Measurements from ENCODE around the gene FAM227B.

Gene FAM227B

DNA sequence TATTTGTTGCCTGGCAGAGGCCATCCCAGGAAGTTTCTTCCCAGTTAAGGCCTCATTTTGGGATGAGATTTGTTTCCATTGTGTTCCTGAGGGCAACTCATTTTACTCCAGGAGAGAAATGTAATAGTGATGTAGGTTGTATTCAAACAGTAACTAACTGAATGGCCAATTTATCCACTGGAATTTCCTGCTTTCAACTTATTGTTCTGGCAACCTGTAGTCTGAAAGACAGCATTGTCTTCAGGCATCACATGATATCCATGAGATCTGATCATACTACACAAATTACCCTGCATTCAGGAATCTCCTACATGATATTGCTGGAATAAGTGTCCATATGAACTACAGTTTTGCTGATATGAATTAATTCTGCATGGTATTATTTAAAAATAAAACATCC lies 277.1 kb downstream of the FAM227B start:
- Histone ChIP-seq H3K36me3 (no peaks in the 10 kb centered on the region), H3K4me1 (no peaks in the 10 kb centered on the region), H3K4me3 (ENCODE audit: low read depth, low read length) (no peak overlapping the region), H3K9me3 (no peaks in the 10 kb centered on the region), H3K27me3 (no peaks in the 10 kb centered on the region)
- no peak for DNase-seq
- TF ChIP-seq, protein P1, sequence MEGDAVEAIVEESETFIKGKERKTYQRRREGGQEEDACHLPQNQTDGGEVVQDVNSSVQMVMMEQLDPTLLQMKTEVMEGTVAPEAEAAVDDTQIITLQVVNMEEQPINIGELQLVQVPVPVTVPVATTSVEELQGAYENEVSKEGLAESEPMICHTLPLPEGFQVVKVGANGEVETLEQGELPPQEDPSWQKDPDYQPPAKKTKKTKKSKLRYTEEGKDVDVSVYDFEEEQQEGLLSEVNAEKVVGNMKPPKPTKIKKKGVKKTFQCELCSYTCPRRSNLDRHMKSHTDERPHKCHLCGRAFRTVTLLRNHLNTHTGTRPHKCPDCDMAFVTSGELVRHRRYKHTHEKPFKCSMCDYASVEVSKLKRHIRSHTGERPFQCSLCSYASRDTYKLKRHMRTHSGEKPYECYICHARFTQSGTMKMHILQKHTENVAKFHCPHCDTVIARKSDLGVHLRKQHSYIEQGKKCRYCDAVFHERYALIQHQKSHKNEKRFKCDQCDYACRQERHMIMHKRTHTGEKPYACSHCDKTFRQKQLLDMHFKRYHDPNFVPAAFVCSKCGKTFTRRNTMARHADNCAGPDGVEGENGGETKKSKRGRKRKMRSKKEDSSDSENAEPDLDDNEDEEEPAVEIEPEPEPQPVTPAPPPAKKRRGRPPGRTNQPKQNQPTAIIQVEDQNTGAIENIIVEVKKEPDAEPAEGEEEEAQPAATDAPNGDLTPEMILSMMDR (IDR thresholded peaks at IDR 0.05; ENCODE audit: low read depth, low read length), result no peak

DNA sequence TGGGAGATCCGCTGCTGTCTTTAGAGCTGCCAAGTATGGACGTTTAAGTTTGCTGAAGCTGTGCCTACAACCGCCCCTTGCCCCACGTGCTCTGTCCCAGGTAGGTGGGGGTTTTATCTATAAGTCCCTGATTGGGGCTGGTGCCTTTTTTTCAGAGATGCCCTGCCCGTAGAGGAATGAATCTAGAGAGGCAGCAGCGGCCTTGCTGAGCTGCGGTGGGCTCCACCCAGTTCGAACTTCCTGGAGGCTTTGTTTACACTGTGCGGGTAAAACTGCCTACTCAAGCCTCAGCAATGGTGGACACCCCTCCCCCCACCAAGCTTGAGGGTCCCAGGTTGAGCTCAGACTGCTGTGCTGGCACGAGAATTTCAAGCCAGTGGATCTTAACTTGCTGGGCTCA lies 281.0 kb downstream of the FAM227B start:
- Histone ChIP-seq H3K36me3 (no peaks in the 10 kb centered on the region), H3K4me3 (ENCODE audit: low read depth, low read length) (no peak overlapping the region), H3K4me1 (no peaks in the 10 kb centered on the region), H3K27me3 (no peaks in the 10 kb centered on the region), H3K9me3 (no peaks in the 10 kb centered on the region)
- no peak for DNase-seq
- TF ChIP-seq, protein P1 (IDR thresholded peaks at IDR 0.05; ENCODE audit: low read depth, low read length), result no peak

DNA sequence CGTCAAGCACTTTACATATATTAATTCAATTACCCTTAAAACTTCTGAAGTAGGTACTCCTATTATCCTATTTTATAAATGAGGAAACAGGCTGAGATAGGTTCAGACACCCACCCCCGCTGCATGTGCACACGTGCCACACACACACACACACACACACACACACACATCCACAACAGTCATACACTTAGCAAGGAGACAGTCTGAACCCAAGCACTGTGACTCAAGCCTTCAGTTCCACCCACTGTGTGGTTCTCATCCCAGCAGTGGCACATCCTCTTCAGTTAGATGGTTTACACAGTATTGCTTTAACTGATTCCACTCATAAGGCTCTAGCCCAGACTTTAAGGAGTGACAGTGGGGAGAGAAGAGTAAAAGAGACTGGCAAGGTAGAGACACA lies 288.7 kb downstream of the FAM227B start:
- Histone ChIP-seq H3K36me3 (no peaks in the 10 kb centered on the region), H3K4me3 (ENCODE audit: low read depth, low read length) (no peak overlapping the region), H3K4me1 (no peaks in the 10 kb centered on the region), H3K27me3 (no peaks in the 10 kb centered on the region), H3K9me3 (no peaks in the 10 kb centered on the region)
- DNase-seq, result no peak
- TF ChIP-seq, protein P1 (IDR thresholded peaks at IDR 0.05; ENCODE audit: low read depth, low read length), result no peak

DNA sequence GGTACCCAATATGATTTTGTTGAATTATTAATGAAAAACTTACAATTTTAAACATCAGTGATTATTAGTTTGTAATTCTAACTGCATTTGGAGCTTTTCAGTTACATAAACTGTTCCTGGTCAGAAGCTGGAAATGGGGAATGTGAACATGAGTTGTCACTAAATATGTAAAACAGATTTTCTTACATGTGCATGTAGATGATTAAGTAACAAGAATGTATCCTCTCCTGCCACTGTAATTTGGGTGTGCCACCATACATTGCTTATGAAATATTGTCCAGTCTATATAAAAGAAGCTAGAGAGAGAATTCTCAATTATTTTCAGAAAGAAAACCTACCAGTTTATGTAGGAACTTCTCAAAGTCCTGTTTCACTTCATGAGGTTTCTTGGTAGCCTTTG lies 289.2 kb downstream of the FAM227B start:
- H3K36me3 ChIP-seq, result no peaks in the 10 kb centered on the region
- DNase-seq, result no peak
- H3K4me1 ChIP-seq, result no peaks in the 10 kb centered on the region
- H3K4me3 ChIP-seq (ENCODE audit: low read depth, low read length), result no peak overlapping the region
- TF ChIP-seq, protein P1 (IDR thresholded peaks at IDR 0.05; ENCODE audit: low read depth, low read length), result no peak
- no peaks in the 10 kb centered on the region for H3K27me3 ChIP-seq
- H3K9me3 ChIP-seq, result no peaks in the 10 kb centered on the region

DNA sequence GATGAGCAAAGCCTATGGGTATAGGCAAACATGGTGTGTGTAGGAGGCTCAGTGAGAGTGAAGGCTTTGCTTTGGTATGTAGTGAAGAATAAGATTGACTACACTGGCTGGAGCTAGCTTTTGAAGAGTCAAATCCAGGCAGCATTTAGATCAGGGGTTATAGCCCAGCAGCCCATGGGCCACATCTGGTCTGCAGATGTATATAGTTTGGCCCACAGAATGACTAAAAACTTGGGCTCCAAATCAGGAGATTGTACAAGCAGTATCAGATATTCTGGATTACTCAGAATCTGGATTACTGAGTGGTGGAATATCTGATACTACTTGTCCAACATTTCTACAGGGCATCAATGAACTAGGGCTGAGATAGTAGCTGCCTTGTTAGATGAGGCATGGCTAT lies 290.5 kb downstream of the FAM227B start:
- Histone ChIP-seq H3K9me3 (no peaks in the 10 kb centered on the region), H3K27me3 (no peaks in the 10 kb centered on the region), H3K36me3 (no peaks in the 10 kb centered on the region), H3K4me1 (peaks cover 1% of the 10 kb centered on the region; the same call in 1 of the 2 replicates), H3K4me3 (ENCODE audit: low read depth, low read length) (no peak overlapping the region)
- TF ChIP-seq, protein P1 (IDR thresholded peaks at IDR 0.05; ENCODE audit: low read depth, low read length), result no peak
- no peak for DNase-seq

DNA sequence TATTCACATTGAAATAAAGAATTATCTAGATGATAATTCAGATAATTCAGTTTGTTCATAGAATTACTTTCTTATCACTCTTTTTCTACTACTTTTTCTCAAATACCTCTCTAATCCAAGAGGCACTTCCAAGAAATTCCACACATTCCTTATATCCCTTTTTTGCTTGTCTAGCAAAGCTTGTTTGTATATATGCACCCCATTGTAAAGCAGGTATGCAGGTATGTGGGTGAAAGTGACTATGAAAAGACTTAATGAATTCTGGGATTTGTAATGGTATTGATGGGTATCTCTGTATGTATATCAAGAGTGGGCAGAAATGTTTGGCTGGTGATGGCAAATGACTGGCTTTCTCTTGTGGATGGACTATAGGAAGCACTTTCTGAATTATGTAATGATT lies 291.7 kb downstream of the FAM227B start:
- TF ChIP-seq, protein P1 (IDR thresholded peaks at IDR 0.05; ENCODE audit: low read depth, low read length), result no peak
- no peaks in the 10 kb centered on the region for H3K9me3 ChIP-seq
- H3K36me3 ChIP-seq, result no peaks in the 10 kb centered on the region
- no peak overlapping the region for H3K4me3 ChIP-seq (ENCODE audit: low read depth, low read length)
- H3K4me1 ChIP-seq, result peaks cover 5% of the 10 kb centered on the region; the same call in 1 of the 2 replicates
- no peaks in the 10 kb centered on the region for H3K27me3 ChIP-seq
- DNase-seq, result no peak
